IMR-90 (cell line): ENCODE data around the gene TMEM248. TPM values are rescaled to one million over a fixed set of nuclear protein-coding genes. Genes with fewer than 3 reads are reported as not detected.

ENCODE experiments used
- ATAC-seq: fragments of 200-7000 bp; cut with Tn5 transposase; 2 replicates; pipeline ENCODE4 v1.9.1; 2020; ENCODE audit warnings: low read depth, mild to moderate bottlenecking, moderate library complexity
- BruUV-seq: library from RNA; stranded (reverse); fragments of 400-500 nt; replicated peaks from 2 replicates; lab custom pipeline; 2021; lab: Mats Ljungman, UMichigan
- CTCF ChIA-PET: fragments of 300-600 bp; formaldehyde crosslinking; extraction: SDS; loops from one replicate; lab custom pipeline; 2021; ENCODE audit warnings: antibody characterized with exemption; lab: Yijun Ruan, JAX
- POLR2A ChIA-PET: fragments of 300-600 bp; sonication (Branson Sonifier 250); formaldehyde crosslinking; loops from one replicate; lab custom pipeline; 2022; ENCODE audit warnings: antibody characterized with exemption; ENCODE audit not compliant: unreplicated experiment; lab: Charles Lee
- DNase-seq: peaks from one replicate; pipeline ENCODE4 v3.0.0; 2013
- H2AFZ ChIP-seq: replicated peaks from 2 replicates; pipeline ENCODE3; 2013; ENCODE audit warnings: low read length, mild to moderate bottlenecking; ENCODE audit not compliant: poor library complexity
- H2AK5ac ChIP-seq: 2 replicates; pipeline ENCODE4 v1.6.1; 2013; ENCODE audit warnings: low read depth, low read length, inconsistent platforms
- H2AK9ac ChIP-seq: replicated peaks from 2 replicates; pipeline ENCODE3; 2013; ENCODE audit warnings: mild to moderate bottlenecking, low read depth, low read length, moderate library complexity; ENCODE audit not compliant: poor library complexity
- H2BK120ac ChIP-seq: 2 replicates; pipeline ENCODE4 v1.6.1; 2013; ENCODE audit warnings: low read depth, low read length, inconsistent platforms
- H2BK15ac ChIP-seq: 3 replicates; pipeline ENCODE4 v1.6.1; 2013; ENCODE audit warnings: low read depth, low read length, inconsistent platforms
- H2BK20ac ChIP-seq: 2 replicates; pipeline ENCODE4 v1.6.1; 2013; ENCODE audit warnings: low read depth, mild to moderate bottlenecking, inconsistent platforms, low read length, moderate library complexity
- H2BK5ac ChIP-seq: 2 replicates; pipeline ENCODE4 v1.6.1; 2013; ENCODE audit warnings: mild to moderate bottlenecking, low read depth, low read length, inconsistent platforms; ENCODE audit not compliant: poor library complexity, severe bottlenecking
- H3K14ac ChIP-seq: replicated peaks from 2 replicates; pipeline ENCODE4 v1.6.1; 2013; ENCODE audit warnings: low read depth, low read length, inconsistent platforms
- H3K18ac ChIP-seq: 2 replicates; pipeline ENCODE4 v1.6.1; 2013; ENCODE audit warnings: low read depth, low read length, control low read depth
- H3K23ac ChIP-seq: 2 replicates; pipeline ENCODE4 v1.6.1; 2013; ENCODE audit warnings: low read depth, low read length, inconsistent platforms
- H3K27ac ChIP-seq: 2 replicates; pipeline ENCODE4 v1.5.1; 2013; ENCODE audit warnings: mild to moderate bottlenecking, control low read depth, low read length; ENCODE audit not compliant: insufficient read depth
- H3K27me3 ChIP-seq: 2 replicates; pipeline ENCODE4 v1.6.1; 2013; ENCODE audit warnings: low read length; ENCODE audit not compliant: control insufficient read depth, insufficient read depth
- H3K36me3 ChIP-seq: 2 replicates; pipeline ENCODE4 v1.6.1; 2013; ENCODE audit warnings: low read length, mixed read lengths; ENCODE audit not compliant: control insufficient read depth, insufficient read depth
- H3K4ac ChIP-seq: 2 replicates; pipeline ENCODE4 v1.6.1; 2013; ENCODE audit warnings: low read depth, low read length, inconsistent platforms
- H3K4me1 ChIP-seq: 2 replicates; pipeline ENCODE4 v1.6.1; 2013; ENCODE audit warnings: low read length, mixed read lengths; ENCODE audit not compliant: control insufficient read depth, insufficient read depth
- H3K4me2 ChIP-seq: 2 replicates; pipeline ENCODE4 v1.6.1; 2013; ENCODE audit warnings: low read depth, mild to moderate bottlenecking, control low read depth, low read length, moderate library complexity
- H3K4me3 ChIP-seq: 2 replicates; pipeline ENCODE4 v1.5.1; 2013; ENCODE audit warnings: low read depth, mild to moderate bottlenecking, control low read depth, low read length, moderate library complexity; ENCODE audit not compliant: insufficient read depth
- H3K56ac ChIP-seq: 2 replicates; pipeline ENCODE4 v1.6.1; 2013; ENCODE audit warnings: low read length, inconsistent platforms; ENCODE audit not compliant: insufficient read depth; ENCODE audit errors: extremely low read depth
- H3K79me1 ChIP-seq, 2 experiments: 2 replicates each; pipeline ENCODE4 v1.6.1; 2013; ENCODE audit warnings: low read length in 2 of 2, inconsistent platforms in 1 of 2, low read depth in 1 of 2
- H3K9ac ChIP-seq: 2 replicates; pipeline ENCODE4 v1.6.1; 2013; ENCODE audit warnings: low read depth, low read length, control low read depth
- H3K9me1 ChIP-seq: 2 replicates; pipeline ENCODE4 v1.6.1; 2013; ENCODE audit warnings: low read length, inconsistent platforms; ENCODE audit not compliant: insufficient read depth
- H3K9me3 ChIP-seq: 2 replicates; pipeline ENCODE4 v1.6.1; 2013; ENCODE audit warnings: low read length; ENCODE audit not compliant: control insufficient read depth, insufficient read depth
- H4K20me1 ChIP-seq: 2 replicates; pipeline ENCODE4 v1.6.1; 2013; ENCODE audit warnings: low read length, inconsistent platforms; ENCODE audit not compliant: insufficient read depth
- H4K5ac ChIP-seq: 2 replicates; pipeline ENCODE4 v1.6.1; 2013; ENCODE audit warnings: mild to moderate bottlenecking, low read depth, low read length, control low read depth
- H4K8ac ChIP-seq, 2 experiments: 2 replicates each; pipeline ENCODE4 v1.6.1; 2013; ENCODE audit warnings: low read depth in 2 of 2, low read length in 2 of 2, control low read depth in 1 of 2, inconsistent platforms in 1 of 2
- H4K91ac ChIP-seq: 2 replicates; pipeline ENCODE4 v1.6.1; 2013; ENCODE audit warnings: low read depth, low read length, inconsistent platforms; ENCODE audit not compliant: insufficient read depth
- BHLHE40 ChIP-seq: fragments of 150-350 bp; IDR thresholded peaks from 2 replicates; pipeline ENCODE4 v1.6.1; 2016; ENCODE audit warnings: mild to moderate bottlenecking, low read depth, low read length
- CEBPB ChIP-seq: IDR thresholded peaks from 2 replicates; pipeline ENCODE4 v1.6.1; 2012; ENCODE audit warnings: low read depth, low read length, improper control_type of control experiment
- CHD1 ChIP-seq: IDR thresholded peaks from 2 replicates; pipeline ENCODE4 v1.6.1; 2012; ENCODE audit warnings: low read depth, low read length, improper control_type of control experiment
- MAZ ChIP-seq: IDR thresholded peaks from 2 replicates; pipeline ENCODE4 v1.6.1; 2012; ENCODE audit warnings: low read depth, mild to moderate bottlenecking, low read length, improper control_type of control experiment, moderate library complexity, borderline replicate concordance
- MXI1 ChIP-seq: IDR thresholded peaks from 2 replicates; pipeline ENCODE4 v1.6.1; 2012; ENCODE audit warnings: low read depth, mild to moderate bottlenecking, low read length, moderate library complexity, borderline replicate concordance
- NFE2L2 ChIP-seq: fragments of 150-350 bp; IDR thresholded peaks from 2 replicates; pipeline ENCODE4 v1.6.1; 2016; ENCODE audit warnings: low read depth, mild to moderate bottlenecking, low read length
- POLR2A ChIP-seq: IDR thresholded peaks from 2 replicates; pipeline ENCODE4 v1.6.1; 2012; ENCODE audit warnings: mild to moderate bottlenecking, low read depth, low read length
- RAD21 ChIP-seq: IDR thresholded peaks from 2 replicates; pipeline ENCODE4 v1.6.1; 2012; ENCODE audit warnings: low read length, improper control_type of control experiment
- RCOR1 ChIP-seq: IDR thresholded peaks from 2 replicates; pipeline ENCODE4 v1.6.1; 2012; ENCODE audit warnings: mild to moderate bottlenecking, low read length, improper control_type of control experiment; ENCODE audit not compliant: insufficient replicate concordance
- RFX5 ChIP-seq: IDR thresholded peaks from 2 replicates; pipeline ENCODE4 v1.8.0; 2012; ENCODE audit warnings: low read depth, mild to moderate bottlenecking, low read length, moderate library complexity
- SMC3 ChIP-seq: fragments of 150-350 bp; IDR thresholded peaks from 2 replicates; pipeline ENCODE4 v1.6.1; 2016; ENCODE audit warnings: low read depth, mild to moderate bottlenecking, antibody characterized with exemption, low read length, moderate library complexity
- WGBS, 2 experiments: methylation state at CpG; one replicate each; pipeline versions ENCODE4 v1.1.5 to v1.1.7; 2013; ENCODE audit warnings: missing lambda C conversion rate in 2 of 2; ENCODE audit not compliant: insufficient read length in 1 of 2; ENCODE audit errors: extremely low coverage in 2 of 2; 5-methylcytosine and 5-hydroxymethylcytosine counted together
- dilution Hi-C: fragments of 300-500 bp; cut with HindIII; formaldehyde crosslinking; loops from one replicate; pipeline ENCODE4 v1.14.3; 2018; ENCODE audit warnings: low sequenced_read_pairs; ENCODE audit not compliant: unreplicated experiment
- in situ Hi-C: fragments of 300-500 bp; cut with MboI; formaldehyde crosslinking; loops from 3 replicates; pipeline ENCODE4 v1.14.3; 2019; ENCODE audit warnings: low sequenced_read_pairs, inconsistent platforms, mixed read lengths
- intact Hi-C: fragments of 100-400 bp; cut with micrococcal nuclease; formaldehyde crosslinking; loops from 2 replicates; pipeline ENCODE4 v1.10.0; 2022
- polyA plus RNA-seq, 3 experiments: library from polyadenylated mRNA; depleted of rRNA; stranded (reverse); fragments of >200 nt; gene quantifications; 2 replicates each; pipeline ENCODE4 v1.2.3, GENCODE V29; 2012; ENCODE audit warnings: low replicate concordance in 1 of 3
- total RNA-seq: library from RNA; depleted of rRNA; stranded (reverse); fragments of >200 nt; gene quantifications from 2 replicates; pipeline ENCODE4 v1.2.3, GENCODE V29; 2012
- TF ChIP-seq, protein P1 (sequence below): fragments of 150-350 bp; IDR thresholded peaks from 2 replicates; pipeline ENCODE4 v1.6.1; 2016; ENCODE audit warnings: low read depth, mild to moderate bottlenecking, low read length, moderate library complexity, borderline replicate concordance
- TF ChIP-seq, protein P2 (sequence below): conservative IDR thresholded peaks from 2 replicates; pipeline ENCODE4 v1.5.1; 2012; ENCODE audit warnings: mild to moderate bottlenecking, low read depth, low read length, improper control_type of control experiment

Gene TMEM248
- total and polyA plus RNA-seq, 2 of the 4 experiments (the other 2 are of a cell fraction), result 103 to 175 TPM

DNA sequence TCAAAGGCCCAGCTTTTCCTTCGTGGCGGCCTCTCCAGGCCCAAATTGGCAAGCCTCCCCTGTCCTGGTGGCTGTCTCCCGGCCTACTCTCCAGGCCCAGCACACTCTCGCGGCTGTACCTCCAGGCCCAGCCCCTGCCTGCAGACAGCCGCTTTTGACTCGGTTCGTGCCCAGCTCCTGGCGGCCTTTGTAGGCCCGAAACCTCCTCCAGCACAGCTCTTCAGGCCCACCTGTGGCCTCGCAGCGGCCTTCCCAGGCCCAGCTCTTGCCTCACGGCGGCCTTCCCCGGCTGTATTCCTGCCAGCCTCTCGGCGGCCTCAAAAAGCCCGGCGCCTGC lies 18.2 kb upstream of the TMEM248 start:
- Histone ChIP-seq H3K18ac (no peak overlapping the region), H2BK120ac (no peak overlapping the region), H3K9me1 (no peaks in the 10 kb centered on the region), H3K4me2 (no peak overlapping the region), H2BK15ac (no peak overlapping the region), H3K14ac (no peak overlapping the region), H4K20me1 (no peaks in the 10 kb centered on the region), H2AK9ac (no peak overlapping the region), H3K4ac (no peak overlapping the region), H4K5ac (no peak overlapping the region), H3K4me3 (no peak overlapping the region), H4K91ac (no peak overlapping the region), H3K9me3 (no peaks in the 10 kb centered on the region), H3K27me3 (no peaks in the 10 kb centered on the region), H3K23ac (no peak overlapping the region), H4K8ac (no peak overlapping the region), H2AFZ (no peak overlapping the region), H3K56ac (no peak overlapping the region), H3K9ac (no peak overlapping the region), H3K79me1 (no peaks in the 10 kb centered on the region), H3K36me3 (peaks cover 7% of the 10 kb centered on the region), H2BK20ac (no peak overlapping the region), H2BK5ac (no peak overlapping the region), H2AK5ac (no peak overlapping the region), H3K27ac (no peak overlapping the region), H3K4me1 (no peaks in the 10 kb centered on the region)
- WGBS, 2 experiments, result 92% methylated on average over 14 of the region's 19 CpGs; no CpG with 5 or more reads in 1 of the 2 experiments
- no peak for TF ChIP-seq SMC3
- TF ChIP-seq RFX5, result no peak
- no peak for TF ChIP-seq POLR2A
- no peak for TF ChIP-seq NFE2L2
- no peak for TF ChIP-seq CHD1
- no peak for TF ChIP-seq CEBPB
- TF ChIP-seq, protein P1, sequence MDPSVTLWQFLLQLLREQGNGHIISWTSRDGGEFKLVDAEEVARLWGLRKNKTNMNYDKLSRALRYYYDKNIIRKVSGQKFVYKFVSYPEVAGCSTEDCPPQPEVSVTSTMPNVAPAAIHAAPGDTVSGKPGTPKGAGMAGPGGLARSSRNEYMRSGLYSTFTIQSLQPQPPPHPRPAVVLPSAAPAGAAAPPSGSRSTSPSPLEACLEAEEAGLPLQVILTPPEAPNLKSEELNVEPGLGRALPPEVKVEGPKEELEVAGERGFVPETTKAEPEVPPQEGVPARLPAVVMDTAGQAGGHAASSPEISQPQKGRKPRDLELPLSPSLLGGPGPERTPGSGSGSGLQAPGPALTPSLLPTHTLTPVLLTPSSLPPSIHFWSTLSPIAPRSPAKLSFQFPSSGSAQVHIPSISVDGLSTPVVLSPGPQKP, result no peak
- TF ChIP-seq RAD21, result no peak
- TF ChIP-seq, protein P2, sequence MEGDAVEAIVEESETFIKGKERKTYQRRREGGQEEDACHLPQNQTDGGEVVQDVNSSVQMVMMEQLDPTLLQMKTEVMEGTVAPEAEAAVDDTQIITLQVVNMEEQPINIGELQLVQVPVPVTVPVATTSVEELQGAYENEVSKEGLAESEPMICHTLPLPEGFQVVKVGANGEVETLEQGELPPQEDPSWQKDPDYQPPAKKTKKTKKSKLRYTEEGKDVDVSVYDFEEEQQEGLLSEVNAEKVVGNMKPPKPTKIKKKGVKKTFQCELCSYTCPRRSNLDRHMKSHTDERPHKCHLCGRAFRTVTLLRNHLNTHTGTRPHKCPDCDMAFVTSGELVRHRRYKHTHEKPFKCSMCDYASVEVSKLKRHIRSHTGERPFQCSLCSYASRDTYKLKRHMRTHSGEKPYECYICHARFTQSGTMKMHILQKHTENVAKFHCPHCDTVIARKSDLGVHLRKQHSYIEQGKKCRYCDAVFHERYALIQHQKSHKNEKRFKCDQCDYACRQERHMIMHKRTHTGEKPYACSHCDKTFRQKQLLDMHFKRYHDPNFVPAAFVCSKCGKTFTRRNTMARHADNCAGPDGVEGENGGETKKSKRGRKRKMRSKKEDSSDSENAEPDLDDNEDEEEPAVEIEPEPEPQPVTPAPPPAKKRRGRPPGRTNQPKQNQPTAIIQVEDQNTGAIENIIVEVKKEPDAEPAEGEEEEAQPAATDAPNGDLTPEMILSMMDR, result no peak
- no peak for TF ChIP-seq RCOR1
- TF ChIP-seq BHLHE40, result no peak
- no peak for TF ChIP-seq MXI1
- no peak for TF ChIP-seq MAZ
- intact Hi-C loops, result no loop called here
- ATAC-seq (no peak), DNase-seq (no peak)
- in situ Hi-C loops, result no loop called here
- no TSS peak for BruUV-seq
- ChIA-PET CTCF (no interaction called here), POLR2A (no interaction called here)
- dilution Hi-C loops, result no loop called here
